HepG2 (cell line): ENCODE data around the gene DDX24. TPM values are rescaled to one million over a fixed set of nuclear protein-coding genes. Genes with fewer than 3 reads are reported as not detected.

Experiments
- ATAC-seq: fragments of 200-7000 bp; cut with Tn5 transposase; 3 replicates; pipeline ENCODE4 v1.9.1; 2020; ENCODE audit warnings: mild to moderate bottlenecking, moderate library complexity
- BruUV-seq: library from RNA; stranded (reverse); fragments of 400-500 nt; replicated peaks from 2 replicates; lab custom pipeline; 2021; lab: Mats Ljungman, UMichigan
- CTCF ChIA-PET: fragments of 300-600 bp; formaldehyde crosslinking; extraction: SDS; loops from one replicate; lab custom pipeline; 2021; ENCODE audit warnings: low total read pairs, inconsistent platforms, low intra/inter-chr PET ratio; lab: Yijun Ruan, JAX
- POLR2A ChIA-PET: fragments of 350-600 bp; sonication (Branson Sonifier 250); formaldehyde crosslinking; loops from one replicate; lab custom pipeline; 2020; ENCODE audit warnings: antibody characterized with exemption, inconsistent platforms; lab: Yijun Ruan, JAX
- DNase-seq: peaks from one replicate; pipeline ENCODE4 v3.0.0-alpha.2; 2015; ENCODE audit warnings: low spot score
- FAIRE-seq: peaks from 3 replicates; lab custom pipeline; 2011; peaks lifted over from hg19 to GRCh38; lab: Jason Lieb, UNC
- H2AFZ ChIP-seq: one replicate; pipeline ENCODE4 v1.6.1; 2011; ENCODE audit warnings: low read length, inconsistent platforms
- H3K27ac ChIP-seq: fragments of 300-600 bp; 3 replicates; pipeline ENCODE4 v1.8.0; 2011; ENCODE audit warnings: mixed run types, mild to moderate bottlenecking, mixed read lengths, low read length, inconsistent platforms; ENCODE audit not compliant: insufficient read depth; ENCODE audit errors: extremely low read length
- H3K27me3 ChIP-seq, 2 experiments: fragments of 200-600 bp in 1 of 2; 2 replicates in 1 of 2; 3 replicates in 1 of 2; pipeline versions ENCODE4 v1.6.0 to v1.8.0; 2011; ENCODE audit warnings: low read length in 2 of 2, mild to moderate bottlenecking in 2 of 2, moderate library complexity in 2 of 2, inconsistent platforms in 1 of 2; ENCODE audit not compliant: insufficient read depth in 2 of 2, control insufficient read depth in 1 of 2
- H3K36me3 ChIP-seq, 2 experiments: fragments of 200-600 bp in 1 of 2; replicated peaks in 1 of 2; 2 replicates in 1 of 2; 3 replicates in 1 of 2; pipeline versions ENCODE4 v1.5.1 to v1.8.0; 2011; ENCODE audit warnings: low read length in 2 of 2, inconsistent platforms in 1 of 2; ENCODE audit not compliant: insufficient read depth in 2 of 2, control insufficient read depth in 1 of 2
- H3K4me1 ChIP-seq: 2 replicates; pipeline ENCODE4 v1.5.1; 2012; ENCODE audit warnings: low read length, inconsistent platforms; ENCODE audit not compliant: insufficient read depth
- H3K4me2 ChIP-seq: 2 replicates; pipeline ENCODE4 v1.6.0; 2011; ENCODE audit warnings: low read depth, low read length, inconsistent platforms
- H3K4me3 ChIP-seq, 3 experiments: fragments of 200-600 bp in 1 of 3; sonication (generic), shearing (Covaris generic) in 1 of 3; replicated peaks in 1 of 3; 2 replicates each; pipeline ENCODE4 v1.5.1; 2011 to 2016; ENCODE audit warnings: low read length in 3 of 3, inconsistent platforms in 2 of 3, low read depth in 2 of 3, mild to moderate bottlenecking in 2 of 3, control low read depth in 1 of 3, mixed read lengths in 1 of 3; ENCODE audit not compliant: insufficient read depth in 1 of 3
- H3K79me2 ChIP-seq: one replicate; pipeline ENCODE4 v1.6.1; 2011; ENCODE audit warnings: low read length, inconsistent platforms; ENCODE audit not compliant: insufficient read depth
- H3K9ac ChIP-seq: 2 replicates; pipeline ENCODE4 v1.6.0; 2011; ENCODE audit warnings: mild to moderate bottlenecking, low read depth, low read length, inconsistent platforms; ENCODE audit not compliant: insufficient read depth
- H3K9me3 ChIP-seq: 2 replicates; pipeline ENCODE4 v1.5.1; 2012; ENCODE audit warnings: mild to moderate bottlenecking, low read length
- H4K20me1 ChIP-seq: 2 replicates; pipeline ENCODE4 v1.6.0; 2011; ENCODE audit warnings: inconsistent platforms, mild to moderate bottlenecking, low read length, moderate library complexity; ENCODE audit not compliant: insufficient read depth
- ATRX ChIP-seq: sonication (generic); formaldehyde crosslinking; IDR thresholded peaks from 2 replicates; pipeline ENCODE4 v1.4.0; 2020; ENCODE audit warnings: missing genetic modification reagents, borderline replicate concordance
- MYNN ChIP-seq: sonication (generic); formaldehyde crosslinking; IDR thresholded peaks from 2 replicates; pipeline ENCODE4 v1.4.0; 2020; ENCODE audit warnings: mild to moderate bottlenecking, low read depth, missing genetic modification reagents
- NFYC ChIP-seq: IDR thresholded peaks from 2 replicates; pipeline ENCODE4 v1.6.1; 2016; ENCODE audit warnings: missing genetic modification reagents, missing compliant biosample characterization
- NKX3-1 ChIP-seq: sonication (generic); formaldehyde crosslinking; IDR thresholded peaks from 2 replicates; pipeline ENCODE4 v1.5.0; 2020; ENCODE audit warnings: missing genetic modification reagents
- POLR2A ChIP-seq, 2 experiments: IDR thresholded peaks; 2 replicates each; pipeline ENCODE4 v1.6.1; 2011; ENCODE audit warnings: low read depth in 2 of 2, low read length in 2 of 2, mild to moderate bottlenecking in 1 of 2, moderate library complexity in 1 of 2; ENCODE audit not compliant: insufficient read depth in 1 of 2
- RBAK ChIP-seq: sonication (generic); formaldehyde crosslinking; IDR thresholded peaks from 2 replicates; pipeline ENCODE4 v1.5.1; 2020; ENCODE audit warnings: mild to moderate bottlenecking, missing genetic modification reagents
- SAP130 ChIP-seq: IDR thresholded peaks from 2 replicates; pipeline ENCODE4 v1.6.1; 2016; ENCODE audit warnings: low read depth
- SRSF1 ChIP-seq: fragments of 200-400 bp; formaldehyde crosslinking; optimal IDR thresholded peaks from 2 replicates; pipeline ENCODE3; 2017; ENCODE audit warnings: mild to moderate bottlenecking, low read depth, low read length, moderate library complexity
- TAF1 ChIP-seq: sonication (generic); formaldehyde crosslinking; IDR thresholded peaks from 2 replicates; pipeline ENCODE4 v1.4.0; 2020; ENCODE audit warnings: missing genetic modification reagents
- TARDBP ChIP-seq: sonication (generic); formaldehyde crosslinking; IDR thresholded peaks from 2 replicates; pipeline ENCODE4 v1.8.0; 2022; ENCODE audit warnings: mild to moderate bottlenecking, missing genetic modification reagents
- YEATS4 ChIP-seq: sonication (generic); formaldehyde crosslinking; IDR thresholded peaks from 2 replicates; pipeline ENCODE4 v1.4.0; 2020; ENCODE audit warnings: missing genetic modification reagents, borderline replicate concordance
- ZBTB38 ChIP-seq: sonication (generic); formaldehyde crosslinking; IDR thresholded peaks from 2 replicates; pipeline ENCODE4 v1.5.1; 2020; ENCODE audit warnings: mild to moderate bottlenecking, missing genetic modification reagents
- ZFP36L1 ChIP-seq: sonication (generic); formaldehyde crosslinking; IDR thresholded peaks from 2 replicates; pipeline ENCODE4 v1.8.0; 2022; ENCODE audit warnings: mild to moderate bottlenecking, missing genetic modification reagents, moderate library complexity
- ZNF101 ChIP-seq: sonication (generic); formaldehyde crosslinking; IDR thresholded peaks from 2 replicates; pipeline ENCODE4 v1.4.0; 2020; ENCODE audit warnings: mild to moderate bottlenecking, low read depth, missing genetic modification reagents, borderline replicate concordance
- ZNF460 ChIP-seq: sonication (generic); formaldehyde crosslinking; IDR thresholded peaks from 2 replicates; pipeline ENCODE4 v1.5.1; 2020; ENCODE audit warnings: missing genetic modification reagents, mild to moderate bottlenecking, borderline replicate concordance
- ZNF768 ChIP-seq: sonication (generic); formaldehyde crosslinking; IDR thresholded peaks from 2 replicates; pipeline ENCODE4 v1.4.0; 2020; ENCODE audit warnings: missing genetic modification reagents
- WGBS: methylation state at CpG from one replicate; pipeline ENCODE4 v1.1.6; 2017; ENCODE audit warnings: low lambda C conversion rate; 5-methylcytosine and 5-hydroxymethylcytosine counted together
- in situ Hi-C: cut with HindIII; loops from 2 replicates; pipeline ENCODE4 v1.10.0; 2017; ENCODE audit warnings: low pct_unique_long_range_greater_than_20kb; ENCODE audit not compliant: extremely low pct_ligation_motif_present
- intact Hi-C: fragments of 100-400 bp; cut with micrococcal nuclease; formaldehyde crosslinking; loops from one replicate; pipeline ENCODE4 v1.10.0; 2022; ENCODE audit not compliant: unreplicated experiment
- polyA plus RNA-seq, 8 experiments: library from polyadenylated mRNA; depleted of rRNA in 3 of 8; stranded (reverse) in 7 of 8; unstranded in 1 of 8; fragments of >200 nt; fragmentation: Illumina TruSeq in 4 of 8; extraction: Trizol in 4 of 8; gene quantifications; 2 replicates each; pipeline versions ENCODE4 v1.2.1 to v1.2.3, GENCODE V29; 2011 to 2016; ENCODE audit warnings: low read depth in 4 of 8, missing spikeins in 1 of 8, mixed read lengths in 1 of 8; ENCODE audit not compliant: insufficient read depth in 1 of 8
- total RNA-seq, 5 experiments: library from RNA; depleted of rRNA; stranded (reverse); fragments of >200 nt; fragmentation: Illumina TruSeq; extraction: Trizol; gene quantifications; 2 replicates each; pipeline ENCODE4 v1.2.3, GENCODE V29; 2016; ENCODE audit warnings: low read depth in 1 of 5
- TF ChIP-seq, protein P1 (sequence below): sonication (generic); formaldehyde crosslinking; IDR thresholded peaks from 2 replicates; pipeline ENCODE4 v1.5.1; 2020; ENCODE audit warnings: missing genetic modification reagents, mild to moderate bottlenecking, borderline replicate concordance
- TF ChIP-seq, protein P2 (sequence below): sonication (generic); formaldehyde crosslinking; IDR thresholded peaks from 2 replicates; pipeline ENCODE4 v1.4.0; 2020; ENCODE audit warnings: missing genetic modification reagents
- TF ChIP-seq, protein P3 (sequence below): sonication (generic); formaldehyde crosslinking; IDR thresholded peaks from 2 replicates; pipeline ENCODE4 v1.5.0; 2020; ENCODE audit warnings: mild to moderate bottlenecking, missing genetic modification reagents
- TF ChIP-seq, protein P4 (sequence below): sonication (generic); formaldehyde crosslinking; IDR thresholded peaks from 2 replicates; pipeline ENCODE4 v1.4.0; 2020; ENCODE audit warnings: missing genetic modification reagents; ENCODE audit errors: not compliant biosample characterization
- TF ChIP-seq, protein P5 (sequence below): IDR thresholded peaks from 2 replicates; pipeline ENCODE4 v1.6.1; 2016; ENCODE audit warnings: control low read depth

The DDX24 gene
- total and polyA plus RNA-seq, 2 of the 13 experiments (the other 11 are each of a cell fraction or from before 2014, with no cell fraction given) = 67.3 to 149 TPM

DNA sequence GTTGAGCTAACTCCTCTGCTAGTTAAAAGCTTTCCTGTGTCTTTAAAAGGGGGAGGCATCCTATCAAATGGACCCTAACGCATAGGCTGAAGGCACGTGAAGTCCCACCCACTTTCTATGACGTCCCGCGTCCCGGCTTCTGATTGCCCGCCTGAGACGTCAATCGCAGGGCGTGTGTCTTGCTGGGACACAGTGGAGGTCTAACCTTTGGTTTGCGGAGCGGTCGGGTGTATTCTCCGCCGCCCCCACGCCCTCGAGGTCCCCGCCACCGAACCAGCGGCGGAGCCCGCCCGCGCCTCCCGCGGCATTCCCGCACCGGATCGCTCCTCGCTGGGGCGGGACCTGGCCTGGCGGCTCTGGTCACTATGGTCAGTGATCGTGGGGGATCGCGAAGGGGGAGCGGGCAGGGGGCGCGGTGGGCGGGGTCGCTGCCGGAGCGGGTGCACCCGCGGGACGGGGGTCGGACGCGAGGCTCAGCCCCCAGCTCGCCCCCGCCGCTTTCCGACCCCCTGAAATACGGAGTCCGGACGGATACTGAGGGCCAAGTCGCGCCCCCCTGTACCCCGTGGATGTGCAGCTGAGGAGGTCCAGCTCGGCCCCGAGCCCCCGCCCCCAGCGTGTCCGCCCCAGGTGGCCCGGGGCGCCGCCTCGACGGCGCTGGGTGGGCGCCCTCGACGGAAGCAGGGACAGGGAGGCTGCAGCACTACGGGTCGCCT is 54.7 kb downstream of the DDX24 start, which contains the start of gene OTUB2:
TSS of gene OTUB2 (plus strand) at position 168 of the 716 bp plus-strand sequence. CDS start at position 366, 198 bp downstream.
- no peaks in the 10 kb centered on the region for H4K20me1 ChIP-seq
- H3K9me3 ChIP-seq = no peaks in the 10 kb centered on the region
- H3K27ac ChIP-seq = no peak within 1 kb of the TSS
- peaks cover 65% of the 10 kb centered on the region for H3K4me1 ChIP-seq
- H3K27me3 ChIP-seq = no peaks in the 10 kb centered on the region
- in situ Hi-C loops = no loop called here
- peak within 1 kb of the TSS; percentile 58 to 71 (median 68) for H3K4me3 ChIP-seq
- H2AFZ ChIP-seq = peak within 1 kb of the TSS; percentile 48
- peak within 1 kb of the TSS; percentile 61 for H3K9ac ChIP-seq
- peaks cover 2% of the 10 kb centered on the region for H3K79me2 ChIP-seq
- ChIA-PET POLR2A (interaction anchor here (0.7 to 1.9 kb wide), 8 partner anchors 10 to 294 kb away, joined by 3 to 8 read pairs (median 3); no protein-coding TSS in a partner anchor), CTCF (no interaction called here)
- peak; percentile 90 for ATAC-seq
- FAIRE-seq = peak; percentile 94
- intact Hi-C loops = no loop called here
- WGBS = 1% methylated on average over 10 of the region's 74 CpGs
- no TSS peak for BruUV-seq
- H3K36me3 ChIP-seq = no peaks in the 10 kb centered on the region
- H3K4me2 ChIP-seq = peak within 1 kb of the TSS; percentile 81
- DNase-seq = peak; percentile 97
- TF ChIP-seq NKX3-1 (CRISPR knock-in tag) (no peak), ATRX (no peak), SRSF1 (peak; percentile 74), NFYC (peak; percentile 97), RBAK (CRISPR knock-in tag) (no peak), ZNF101 (CRISPR knock-in tag) (no peak), TARDBP (0 out of 2 replicates have a peak, but pooled peaks have one; percentile 36), YEATS4 (CRISPR knock-in tag) (peak; percentile 20; the same call in 1 of the 2 replicates), ZFP36L1 (CRISPR knock-in tag) (no peak), ZNF768 (CRISPR knock-in tag) (peak; percentile 50; the same call in 1 of the 2 replicates), ZNF460 (no peak), POLR2A (IDR thresholded peaks at IDR 0.05; ENCODE audit: insufficient read depth in 1 of 2, low read depth in 2 of 2, low read length in 2 of 2) (no peak), TAF1 (CRISPR knock-in tag) (peak; percentile 47; the same call in 1 of the 2 replicates), ZBTB38 (CRISPR knock-in tag) (no peak), MYNN (no peak), SAP130 (CRISPR knock-in tag) (peak; percentile 53; the same call in 1 of the 2 replicates)
- TF ChIP-seq, protein P1, sequence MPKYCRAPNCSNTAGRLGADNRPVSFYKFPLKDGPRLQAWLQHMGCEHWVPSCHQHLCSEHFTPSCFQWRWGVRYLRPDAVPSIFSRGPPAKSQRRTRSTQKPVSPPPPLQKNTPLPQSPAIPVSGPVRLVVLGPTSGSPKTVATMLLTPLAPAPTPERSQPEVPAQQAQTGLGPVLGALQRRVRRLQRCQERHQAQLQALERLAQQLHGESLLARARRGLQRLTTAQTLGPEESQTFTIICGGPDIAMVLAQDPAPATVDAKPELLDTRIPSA (CRISPR knock-in tag) = no peak
- TF ChIP-seq, protein P2, sequence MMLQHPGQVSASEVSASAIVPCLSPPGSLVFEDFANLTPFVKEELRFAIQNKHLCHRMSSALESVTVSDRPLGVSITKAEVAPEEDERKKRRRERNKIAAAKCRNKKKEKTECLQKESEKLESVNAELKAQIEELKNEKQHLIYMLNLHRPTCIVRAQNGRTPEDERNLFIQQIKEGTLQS (CRISPR knock-in tag) = 0 out of 2 replicates have a peak, but pooled peaks have one; percentile 13
- TF ChIP-seq, protein P3, sequence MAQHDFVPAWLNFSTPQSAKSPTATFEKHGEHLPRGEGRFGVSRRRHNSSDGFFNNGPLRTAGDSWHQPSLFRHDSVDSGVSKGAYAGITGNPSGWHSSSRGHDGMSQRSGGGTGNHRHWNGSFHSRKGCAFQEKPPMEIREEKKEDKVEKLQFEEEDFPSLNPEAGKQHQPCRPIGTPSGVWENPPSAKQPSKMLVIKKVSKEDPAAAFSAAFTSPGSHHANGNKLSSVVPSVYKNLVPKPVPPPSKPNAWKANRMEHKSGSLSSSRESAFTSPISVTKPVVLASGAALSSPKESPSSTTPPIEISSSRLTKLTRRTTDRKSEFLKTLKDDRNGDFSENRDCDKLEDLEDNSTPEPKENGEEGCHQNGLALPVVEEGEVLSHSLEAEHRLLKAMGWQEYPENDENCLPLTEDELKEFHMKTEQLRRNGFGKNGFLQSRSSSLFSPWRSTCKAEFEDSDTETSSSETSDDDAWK (CRISPR knock-in tag) = no peak
- TF ChIP-seq, protein P4, sequence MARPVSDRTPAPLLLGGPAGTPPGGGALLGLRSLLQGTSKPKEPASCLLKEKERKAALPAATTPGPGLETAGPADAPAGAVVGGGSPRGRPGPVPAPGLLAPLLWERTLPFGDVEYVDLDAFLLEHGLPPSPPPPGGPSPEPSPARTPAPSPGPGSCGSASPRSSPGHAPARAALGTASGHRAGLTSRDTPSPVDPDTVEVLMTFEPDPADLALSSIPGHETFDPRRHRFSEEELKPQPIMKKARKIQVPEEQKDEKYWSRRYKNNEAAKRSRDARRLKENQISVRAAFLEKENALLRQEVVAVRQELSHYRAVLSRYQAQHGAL (CRISPR knock-in tag) = no peak
- TF ChIP-seq, protein P5, sequence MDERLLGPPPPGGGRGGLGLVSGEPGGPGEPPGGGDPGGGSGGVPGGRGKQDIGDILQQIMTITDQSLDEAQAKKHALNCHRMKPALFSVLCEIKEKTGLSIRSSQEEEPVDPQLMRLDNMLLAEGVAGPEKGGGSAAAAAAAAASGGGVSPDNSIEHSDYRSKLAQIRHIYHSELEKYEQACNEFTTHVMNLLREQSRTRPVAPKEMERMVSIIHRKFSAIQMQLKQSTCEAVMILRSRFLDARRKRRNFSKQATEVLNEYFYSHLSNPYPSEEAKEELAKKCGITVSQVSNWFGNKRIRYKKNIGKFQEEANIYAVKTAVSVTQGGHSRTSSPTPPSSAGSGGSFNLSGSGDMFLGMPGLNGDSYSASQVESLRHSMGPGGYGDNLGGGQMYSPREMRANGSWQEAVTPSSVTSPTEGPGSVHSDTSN = peak; percentile 96
